Natural killer cell (primary cell): ENCODE measurements around the gene ACKR3. TPM values are rescaled to one million over a fixed set of nuclear protein-coding genes. Genes with fewer than 3 reads are reported as not detected.

Experiments
- ATAC-seq, 3 donors: fragments of 150-1000 bp in 2 of 3; fragments of 200-7000 bp in 1 of 3; cut with Tn5 transposase; 1 replicate in 1 of 3; 2 replicates in 2 of 3; pipeline ENCODE4 v1.10.0; 2021; ENCODE audit warnings: mild to moderate bottlenecking in 2 of 3, moderate library complexity in 2 of 3
- DNase-seq, 2 donors: peaks; one replicate each; pipeline versions ENCODE4 v3.0.0 to v3.0.0-alpha.2; 2013 to 2021; ENCODE audit warnings: mixed read lengths in 1 of 2
- H3K27ac ChIP-seq: one replicate; pipeline ENCODE4 v1.5.1; 2013; ENCODE audit warnings: mild to moderate bottlenecking, low read length
- H3K27me3 ChIP-seq: one replicate; pipeline ENCODE4 v1.6.1; 2013; ENCODE audit warnings: low read length; ENCODE audit not compliant: control insufficient read depth, insufficient read depth
- H3K36me3 ChIP-seq: one replicate; pipeline ENCODE4 v1.6.1; 2013; ENCODE audit warnings: low read length; ENCODE audit not compliant: control insufficient read depth, insufficient read depth
- H3K4me1 ChIP-seq: one replicate; pipeline ENCODE4 v1.6.1; 2013; ENCODE audit warnings: low read length; ENCODE audit not compliant: control insufficient read depth, insufficient read depth
- H3K4me3 ChIP-seq: one replicate; pipeline ENCODE4 v1.5.1; 2013; ENCODE audit warnings: low read length
- H3K9me3 ChIP-seq: one replicate; pipeline ENCODE4 v1.6.1; 2013; ENCODE audit warnings: low read length; ENCODE audit not compliant: control insufficient read depth, insufficient read depth
- H3K27ac Mint-ChIP-seq, 2 donors: one replicate each; pipeline ENCODE4 v1.8.0; 2022; ENCODE audit warnings: mild to moderate bottlenecking in 2 of 2, mixed read lengths in 2 of 2, moderate library complexity in 1 of 2
- H3K27me3 Mint-ChIP-seq, 2 donors: one replicate each; pipeline ENCODE4 v1.8.0; 2022; ENCODE audit warnings: low read depth in 2 of 2, mixed read lengths in 2 of 2
- H3K36me3 Mint-ChIP-seq: one replicate; pipeline ENCODE4 v1.8.0; 2022; ENCODE audit warnings: mixed read lengths
- H3K4me1 Mint-ChIP-seq, 2 donors: one replicate each; pipeline ENCODE4 v1.8.0; 2022; ENCODE audit warnings: mixed read lengths in 2 of 2
- H3K4me3 Mint-ChIP-seq: one replicate; pipeline ENCODE4 v1.8.0; 2022; ENCODE audit warnings: mild to moderate bottlenecking, moderate library complexity, mixed read lengths
- H3K9me3 Mint-ChIP-seq, 2 donors: one replicate each; pipeline ENCODE4 v1.8.0; 2022; ENCODE audit warnings: mixed read lengths in 2 of 2
- CTCF ChIP-seq: fragments of 200-600 bp; IDR thresholded peaks from one replicate; pipeline ENCODE4 v1.8.0; 2022; ENCODE audit warnings: antibody characterized with exemption
- WGBS: methylation state at CpG from one replicate; pipeline ENCODE4 v1.1.7; 2013; ENCODE audit warnings: missing lambda C conversion rate; ENCODE audit not compliant: insufficient coverage; 5-methylcytosine and 5-hydroxymethylcytosine counted together
- intact Hi-C: fragments of 100-400 bp; cut with micrococcal nuclease; formaldehyde crosslinking; loops from one replicate; pipeline ENCODE4 v1.14.2; 2022
- total RNA-seq, 4 donors: library from RNA; stranded (reverse); fragments of 120-200 nt in 1 of 4; gene quantifications; one replicate each; pipeline versions ENCODE4 v1.2.3 to v1.2.4, GENCODE V29; 2013 to 2022

Gene ACKR3
- total RNA-seq, 3 donors from 2014 or later (not counting 1 experiment from before 2014, with no cell fraction given) = 4.4 to 5.5 (median 4.6) TPM

- Mint-ChIP-seq H3K36me3 (peaks cover 7% of the 10 kb centered on the region), H3K4me3 (no peak overlapping the region), H3K4me1 (peaks cover 23 to 53% of the 10 kb centered on the region in 2 donors), H3K27me3 (no peaks in the 10 kb centered on the region), H3K27ac (no peak overlapping the region), H3K9me3 (no peaks in the 10 kb centered on the region)
- H3K9me3 ChIP-seq = no peaks in the 10 kb centered on the region
- 89% methylated on average over 5 of the region's 5 CpGs for WGBS
- DNase-seq (no peak), ATAC-seq (no peak)
- intact Hi-C loops = no loop called here
- no peak overlapping the region for H3K27ac ChIP-seq
- H3K27me3 ChIP-seq = no peaks in the 10 kb centered on the region
- peaks cover 9% of the 10 kb centered on the region for H3K4me1 ChIP-seq
- peaks cover 22% of the 10 kb centered on the region for H3K36me3 ChIP-seq
- no peak for TF ChIP-seq CTCF
- no peak overlapping the region for H3K4me3 ChIP-seq
Observed at GRCh38 chr2:236562434-236562833, 7.2 kb upstream of the ACKR3 start.

- H3K9me3 Mint-ChIP-seq = no peaks in the 10 kb centered on the region
- H3K27ac Mint-ChIP-seq = no peak overlapping the region
- no peak overlapping the region for H3K4me3 Mint-ChIP-seq
- intact Hi-C loops = no loop called here
- H3K36me3 Mint-ChIP-seq = peaks cover 7% of the 10 kb centered on the region
- peaks cover 28 to 52% of the 10 kb centered on the region in 2 donors for H3K4me1 Mint-ChIP-seq
- no peaks in the 10 kb centered on the region for H3K27me3 Mint-ChIP-seq
- Histone ChIP-seq H3K36me3 (peaks cover 22% of the 10 kb centered on the region), H3K4me1 (peaks cover 18% of the 10 kb centered on the region), H3K27ac (no peak overlapping the region), H3K4me3 (no peak overlapping the region), H3K27me3 (no peaks in the 10 kb centered on the region), H3K9me3 (no peaks in the 10 kb centered on the region)
- ATAC-seq (no peak), DNase-seq (no peak)
- no peak for TF ChIP-seq CTCF
- 100% methylated on average over 4 of the region's 4 CpGs for WGBS
Observed at GRCh38 chr2:236563953-236564352, 5.7 kb upstream of the ACKR3 start.

- H3K4me3 Mint-ChIP-seq = no peak overlapping the region
- H3K4me1 Mint-ChIP-seq = peaks cover 28 to 52% of the 10 kb centered on the region in 2 donors
- peaks cover 22% of the 10 kb centered on the region for H3K36me3 ChIP-seq
- peaks cover 29% of the 10 kb centered on the region for H3K4me1 ChIP-seq
- no peaks in the 10 kb centered on the region for H3K9me3 Mint-ChIP-seq
- WGBS = 95% methylated on average over 3 of the region's 3 CpGs
- TF ChIP-seq CTCF = no peak
- no peak for DNase-seq
- peaks cover 7% of the 10 kb centered on the region for H3K36me3 Mint-ChIP-seq
- H3K4me3 ChIP-seq = no peak overlapping the region
- ATAC-seq = no peak
- intact Hi-C loops = no loop called here
- no peak overlapping the region for H3K27ac ChIP-seq
- no peaks in the 10 kb centered on the region for H3K27me3 Mint-ChIP-seq
- no peak overlapping the region for H3K27ac Mint-ChIP-seq
- no peaks in the 10 kb centered on the region for H3K27me3 ChIP-seq
- H3K9me3 ChIP-seq = no peaks in the 10 kb centered on the region
Observed at GRCh38 chr2:236565212-236565611, 4.4 kb upstream of the ACKR3 start.

GRCh38 chr2:236565879-236566402, 3.7 kb upstream of the ACKR3 start:
- Mint-ChIP-seq H3K27ac (peak overlapping the region in 1 of 2 donors; percentile 25), H3K4me3 (peak overlapping the region; percentile 78), H3K9me3 (no peaks in the 10 kb centered on the region), H3K36me3 (peaks cover 7% of the 10 kb centered on the region), H3K4me1 (peaks cover 29 to 50% of the 10 kb centered on the region in 2 donors), H3K27me3 (no peaks in the 10 kb centered on the region)
- no peak for TF ChIP-seq CTCF
- H3K9me3 ChIP-seq = no peaks in the 10 kb centered on the region
- WGBS = 97% methylated on average over 17 of the region's 17 CpGs
- no peak overlapping the region for H3K27ac ChIP-seq
- no peak overlapping the region for H3K4me3 ChIP-seq
- H3K4me1 ChIP-seq = peaks cover 29% of the 10 kb centered on the region
- intact Hi-C loops = no loop called here
- peaks cover 22% of the 10 kb centered on the region for H3K36me3 ChIP-seq
- no peak for DNase-seq
- ATAC-seq = no peak
- no peaks in the 10 kb centered on the region for H3K27me3 ChIP-seq
